IPS-NIHi11 (cell line): ENCODE results near the gene BPIFB4.
"Not testable (repeated sequence)": the region's sequence is repeated elsewhere in the genome, so short reads cannot be mapped to it uniquely, and the experiment has no call there.

Experiments used
- DNase-seq: peaks from one replicate; pipeline ENCODE4 v3.0.0; 2012; ENCODE audit warnings: mixed read lengths, low spot score

The BPIFB4 gene

GRCh38 chr20:33079259-33079658 is at the start of gene BPIFB4:
Gene BPIFB4, plus strand, starts transcription at chr20:33079643. Its CDS starts 1,884 bp downstream, at chr20:33081527.
- DNase-seq: no peak

DNA sequence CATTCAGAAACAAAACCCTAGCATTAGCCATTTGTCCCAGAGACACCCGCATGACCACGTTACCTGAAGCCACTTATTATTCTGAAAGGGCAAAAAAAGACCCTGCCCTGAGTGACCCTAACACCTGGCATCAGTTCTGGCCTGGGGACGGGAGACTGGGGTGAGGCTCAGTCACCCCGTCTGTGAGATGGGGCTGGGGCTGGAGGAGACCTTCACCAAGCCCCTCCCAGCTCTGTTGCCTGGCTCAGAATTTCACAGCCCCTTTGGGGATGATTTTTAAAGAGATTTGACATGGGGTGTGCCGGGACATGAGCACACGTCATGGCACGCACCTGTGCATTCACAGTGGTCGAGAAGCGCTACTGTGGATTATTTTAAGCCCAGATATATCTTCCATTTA is 49.4 kb upstream of the BPIFB4 start:
- no peak for DNase-seq

DNA sequence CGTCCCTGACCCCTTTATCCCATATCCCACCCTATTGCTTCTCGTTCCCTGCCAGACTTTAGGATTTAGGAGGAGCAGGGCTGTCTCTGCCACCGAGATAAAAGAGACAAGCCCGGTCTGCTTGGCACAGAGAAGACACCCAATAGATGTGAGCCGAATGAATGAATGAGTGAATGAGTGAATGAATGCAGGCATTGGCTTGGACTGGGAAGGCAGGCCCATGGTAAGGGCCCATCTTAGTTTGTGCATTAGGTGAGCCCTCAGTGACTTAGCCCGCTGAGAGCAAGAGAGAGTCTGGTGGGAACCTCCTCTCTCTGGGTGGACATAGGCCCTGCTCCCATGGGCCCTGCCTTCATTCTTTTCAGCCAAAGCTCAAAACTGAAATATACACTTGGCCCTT is 48.9 kb upstream of the BPIFB4 start:
- no peak for DNase-seq

DNA sequence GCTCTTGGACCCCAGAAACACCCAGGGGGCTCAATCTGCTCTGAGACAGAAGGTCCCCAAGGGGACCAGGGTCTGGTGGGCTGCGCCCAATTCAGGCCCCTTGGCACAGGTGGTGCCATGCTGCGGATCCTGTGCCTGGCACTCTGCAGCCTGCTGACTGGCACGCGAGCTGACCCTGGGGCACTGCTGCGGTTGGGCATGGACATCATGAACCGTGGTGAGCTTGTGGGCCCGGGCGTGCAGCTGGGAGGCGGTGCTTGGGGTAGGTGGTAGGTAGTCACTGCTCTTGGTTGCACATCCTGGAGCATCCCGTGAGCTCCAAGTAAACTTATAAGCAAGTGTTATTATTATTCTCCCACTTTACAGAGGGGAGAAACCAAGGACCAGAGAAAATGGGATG is 47.9 kb upstream of the BPIFB4 start, which contains the start of gene BPIFB6:
BPIFB6 (plus strand) TSS at position 118 of the 400 bp plus-strand sequence; CDS start at position 118, 0 bp downstream.
- DNase-seq: no peak

DNA sequence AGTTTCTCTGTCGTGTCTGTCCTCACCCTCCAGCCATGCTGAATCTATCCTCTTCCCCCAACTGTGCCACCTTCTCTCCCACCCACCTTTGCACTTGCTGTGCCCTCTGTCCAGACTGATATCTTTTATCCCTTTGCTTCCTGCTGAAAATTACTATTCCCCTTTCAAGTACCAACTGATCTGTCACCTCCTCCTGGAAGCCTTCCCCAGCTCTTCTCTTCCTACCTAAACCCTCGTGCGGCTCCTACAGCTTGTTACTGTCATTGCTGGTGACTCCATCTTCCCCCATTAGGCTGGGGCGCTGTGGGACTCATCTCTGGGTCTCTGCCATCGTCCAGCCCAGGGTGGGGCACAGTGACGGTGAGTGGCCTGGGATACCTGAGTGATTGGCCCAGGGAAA is 46.9 kb upstream of the BPIFB4 start:
- DNase-seq: no peak

- no peak for DNase-seq
Observed at GRCh38 chr20:33033381-33033780, 46.1 kb upstream of the BPIFB4 start.

DNA sequence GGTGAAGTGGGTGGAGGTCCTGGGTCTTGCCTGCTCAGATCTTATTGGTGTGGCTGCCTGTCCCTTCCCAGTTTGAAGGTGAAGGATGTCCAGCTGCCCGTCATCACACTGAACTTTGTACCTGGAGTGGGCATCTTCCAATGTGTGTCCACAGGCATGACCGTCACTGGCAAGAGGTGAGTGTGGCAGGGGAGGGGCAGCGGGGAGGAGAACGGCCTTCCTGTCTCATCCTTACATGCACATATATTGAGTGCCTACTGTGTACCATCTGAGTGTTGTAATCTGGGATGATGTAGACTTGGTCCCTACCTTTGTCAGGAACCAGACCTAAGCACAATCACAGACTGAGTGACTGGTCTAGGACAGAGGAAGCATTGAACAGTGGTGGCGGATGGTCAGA is 45.3 kb upstream of the BPIFB4 start:
- DNase-seq: no peak

DNA sequence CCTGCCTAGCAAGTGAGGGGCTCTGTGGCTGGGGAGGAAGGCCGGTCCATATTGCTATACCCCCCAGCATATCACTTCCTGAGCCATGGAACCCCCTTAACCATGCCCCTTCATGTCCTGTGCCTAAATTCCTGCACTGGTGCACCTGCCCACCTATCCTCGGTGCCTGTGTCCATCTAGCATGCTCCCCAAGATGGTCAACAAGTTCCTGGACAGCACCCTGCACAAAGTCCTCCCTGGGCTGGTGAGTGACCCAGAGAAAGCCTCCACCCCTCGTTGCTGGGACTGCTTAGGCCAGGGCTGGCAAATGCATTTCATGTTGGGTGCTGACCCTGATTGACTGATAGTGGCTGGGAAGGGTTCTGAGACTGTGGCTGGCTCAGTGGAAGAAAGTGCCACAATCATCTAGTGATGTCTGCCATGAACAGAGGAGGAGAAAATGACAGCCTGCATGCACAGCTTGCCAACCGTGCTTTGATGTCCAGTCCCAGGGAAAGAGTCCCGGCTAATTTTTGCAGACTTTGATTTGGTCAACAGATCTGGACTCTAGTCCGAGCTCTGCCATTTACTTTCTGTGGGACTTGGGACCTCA is 44.4 kb upstream of the BPIFB4 start:
- no peak for DNase-seq

DNA sequence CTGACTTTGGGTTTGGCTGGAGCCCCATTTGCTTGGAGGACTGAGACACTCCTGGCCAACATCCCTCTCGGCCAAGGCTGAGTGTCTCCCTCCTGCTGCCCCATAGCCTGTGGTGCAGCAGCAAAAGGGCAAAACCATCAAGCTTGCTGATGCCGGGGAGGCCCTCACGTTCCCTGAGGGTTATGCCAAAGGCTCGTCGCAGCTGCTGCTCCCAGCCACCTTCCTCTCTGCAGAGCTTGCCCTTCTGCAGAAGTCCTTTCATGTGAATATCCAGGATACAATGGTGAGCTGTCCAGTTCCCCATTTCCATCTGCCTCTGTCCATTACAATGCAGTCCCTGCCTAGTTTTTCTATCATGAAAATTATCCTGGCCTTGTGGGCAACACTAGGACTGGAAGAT is 42.0 kb upstream of the BPIFB4 start:
- DNase-seq: no peak

DNA sequence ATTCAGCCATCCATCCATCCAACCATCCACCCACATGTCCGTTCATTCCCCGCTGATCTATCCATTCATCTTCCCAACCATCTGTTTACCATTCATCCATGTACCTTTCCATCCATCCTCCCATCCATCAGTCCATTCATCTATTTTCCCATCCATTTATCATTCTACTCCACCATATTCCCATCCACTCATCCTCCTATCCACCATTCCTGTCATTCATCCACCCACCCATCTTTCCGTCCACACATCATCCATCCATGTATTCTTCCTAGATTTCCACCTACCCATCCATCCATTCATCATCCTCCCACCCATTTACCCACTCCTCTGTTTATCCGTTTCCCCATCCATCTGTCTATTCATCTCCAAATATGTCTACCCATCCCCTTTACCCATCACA is 41.2 kb upstream of the BPIFB4 start:
- DNase-seq: no peak

DNA sequence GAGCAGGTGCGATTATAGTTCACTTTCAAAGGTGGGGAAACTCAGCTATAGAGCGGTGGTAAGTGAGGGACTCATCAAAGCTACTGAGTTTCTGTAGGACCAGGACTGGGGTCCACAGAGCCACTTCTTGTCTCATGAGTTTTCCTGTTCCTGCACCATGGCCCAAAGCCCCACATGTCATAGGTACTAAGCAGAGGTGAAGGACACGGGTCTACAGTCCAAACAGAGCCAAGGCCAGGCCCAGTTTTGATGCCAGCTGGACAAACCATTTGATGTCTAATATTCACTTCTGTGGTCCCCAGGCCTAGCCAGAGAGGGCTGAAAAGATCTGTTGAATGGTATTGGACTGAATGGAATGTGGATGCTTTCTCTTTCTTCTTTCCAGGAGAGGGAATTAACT is 37.0 kb upstream of the BPIFB4 start:
- DNase-seq: no peak

GRCh38 chr20:33042983-33043730 is 36.3 kb upstream of the BPIFB4 start:
- no peak for DNase-seq

- DNase-seq: no peak
Observed at GRCh38 chr20:33043731-33044181, 35.7 kb upstream of the BPIFB4 start.

DNA sequence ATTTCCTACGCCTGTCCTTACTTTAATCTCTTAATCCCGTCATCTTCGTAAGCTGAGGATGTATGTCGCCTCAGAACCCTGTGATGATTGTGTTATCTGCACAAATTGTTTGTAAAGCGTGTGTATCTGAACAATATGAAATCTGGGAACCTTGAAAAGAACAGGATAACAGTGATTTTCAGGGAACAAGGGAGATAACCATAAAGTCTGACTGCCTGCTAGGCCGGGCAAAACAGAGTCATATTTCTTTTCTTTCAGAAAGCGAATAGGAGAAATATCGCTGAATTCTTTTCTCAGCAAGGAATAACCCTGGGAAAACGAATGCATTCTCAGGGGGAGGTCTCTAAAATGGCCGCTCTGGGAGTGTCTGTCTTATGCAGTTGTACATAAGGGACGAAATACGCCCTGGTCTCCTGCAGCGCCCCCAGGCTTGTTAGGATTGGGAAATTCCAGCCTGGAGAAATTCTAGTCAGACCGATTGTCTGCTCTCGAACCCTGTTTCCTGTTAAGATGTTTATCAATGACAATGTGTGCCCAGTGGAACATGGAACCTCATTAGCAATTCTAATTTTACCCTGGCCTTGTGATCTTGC is 34.2 kb upstream of the BPIFB4 start:
- DNase-seq: not testable (repeated sequence)

- DNase-seq: no peak
Observed at GRCh38 chr20:33046412-33046811, 33.0 kb upstream of the BPIFB4 start.

DNA sequence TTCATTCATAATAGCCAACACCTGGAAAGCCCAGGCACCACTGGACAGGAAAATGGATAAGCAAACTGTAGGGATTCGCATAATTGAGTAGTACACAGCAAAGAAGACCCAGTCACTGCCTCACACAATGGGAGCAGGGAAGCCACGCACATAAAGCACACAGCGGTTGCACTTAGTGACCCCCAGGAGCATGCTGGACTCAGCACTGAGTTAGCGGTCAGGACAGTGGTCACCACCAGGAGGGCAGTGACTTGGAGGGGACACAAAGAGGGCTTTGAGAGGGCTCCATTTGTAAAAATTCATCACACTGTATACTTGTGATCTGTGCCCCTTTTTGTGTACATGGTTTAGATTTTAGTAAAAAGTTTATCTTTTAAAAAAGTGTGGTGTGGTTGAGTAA is 28.1 kb upstream of the BPIFB4 start:
- no peak for DNase-seq

- DNase-seq: peak; percentile 35
Observed at GRCh38 chr20:33053291-33054106, 25.9 kb upstream of the BPIFB4 start, which contains the start of gene BPIFB3. Gene BPIFB3, plus strand, starts transcription at chr20:33053903. Its CDS starts 1,533 bp downstream, at chr20:33055436.

DNA sequence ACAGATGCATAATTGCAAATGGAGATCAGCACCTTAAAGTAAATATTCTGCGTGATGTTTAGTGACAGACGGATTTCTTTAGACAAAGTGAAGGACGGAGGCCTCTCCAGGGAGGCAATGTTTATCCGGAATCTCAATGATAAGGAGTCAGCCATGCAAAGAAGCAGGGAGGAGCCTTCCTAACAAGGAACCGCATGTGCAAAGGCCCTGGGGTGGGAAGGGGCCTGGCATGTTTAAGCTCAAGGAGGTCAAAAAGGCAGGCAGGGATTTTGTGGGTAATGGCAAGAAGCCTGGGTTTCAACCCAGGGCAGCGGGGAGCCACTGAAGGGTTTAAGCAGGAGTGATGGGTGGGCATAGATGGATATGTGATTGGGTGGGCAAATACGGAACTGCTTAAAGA is 25.1 kb upstream of the BPIFB4 start:
- no peak for DNase-seq

- DNase-seq: no peak
Observed at GRCh38 chr20:33054791-33055190, 24.7 kb upstream of the BPIFB4 start.

DNA sequence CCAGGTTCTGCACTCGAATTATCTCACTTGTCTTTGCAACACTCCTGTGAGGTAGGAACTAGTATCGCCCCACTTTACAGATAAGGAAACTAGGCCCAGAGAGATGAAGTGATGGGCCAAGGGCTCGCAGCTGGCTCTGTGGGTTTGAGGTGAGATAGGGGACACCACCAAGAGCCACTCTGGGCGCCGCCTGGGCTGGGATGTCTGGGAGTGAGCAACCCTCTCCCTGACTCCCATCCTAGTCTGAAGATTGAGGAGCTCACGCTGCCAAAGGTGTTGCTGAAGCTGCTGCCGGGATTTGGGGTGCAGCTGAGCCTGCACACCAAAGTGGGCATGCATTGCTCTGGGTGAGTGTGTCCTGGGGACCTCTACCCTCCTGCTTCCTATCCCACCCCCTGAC is 20.3 kb upstream of the BPIFB4 start:
- no peak for DNase-seq

DNA sequence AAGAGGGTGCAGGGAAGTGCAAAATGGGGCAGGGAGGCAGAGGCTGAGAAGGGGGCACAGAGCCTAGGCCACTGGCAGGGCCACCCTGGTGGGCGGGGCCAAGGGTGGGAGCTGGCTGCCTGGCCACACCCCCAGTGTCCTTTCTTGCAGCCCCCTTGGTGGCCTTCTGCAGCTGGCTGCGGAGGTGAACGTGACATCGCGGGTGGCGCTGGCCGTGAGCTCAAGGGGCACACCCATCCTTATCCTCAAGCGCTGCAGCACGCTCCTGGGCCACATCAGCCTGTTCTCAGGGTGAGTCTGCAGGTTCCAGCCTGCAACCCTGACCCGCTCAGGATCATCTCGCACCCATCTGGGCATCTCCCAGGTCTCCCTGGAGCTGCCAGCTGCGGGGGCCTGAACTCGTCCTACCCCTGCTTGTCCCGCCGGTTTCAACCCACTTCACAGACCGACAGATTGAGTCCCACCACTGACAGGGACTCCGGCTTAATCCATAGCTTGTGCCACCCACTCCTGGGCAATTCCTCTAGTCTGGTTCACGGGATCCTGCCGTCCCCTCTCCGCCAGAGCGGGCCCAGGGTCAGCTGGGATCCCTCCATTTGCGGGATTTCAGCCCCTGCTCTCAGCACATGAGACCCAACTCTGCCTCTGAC is 19.6 kb upstream of the BPIFB4 start:
- DNase-seq: peak; percentile 53

GRCh38 chr20:33061658-33062028 is 17.8 kb upstream of the BPIFB4 start:
- DNase-seq: no peak
